Suprapubic skin (tissue), 3 donors: ENCODE data around the gene PIP5KL1.

ENCODE experiments used
- EP300 ChIP-seq: sonication (generic); formaldehyde crosslinking; IDR thresholded peaks from one replicate; pipeline ENCODE4 v1.6.1; 2017; ENCODE audit warnings: antibody characterized with exemption
- POLR2A ChIP-seq, 2 donors: fragments of 450-650 bp; IDR thresholded peaks; one replicate each; pipeline ENCODE4 v1.6.1; 2017; ENCODE audit warnings: antibody characterized with exemption in 2 of 2, mild to moderate bottlenecking in 2 of 2, moderate library complexity in 2 of 2
- TF ChIP-seq, protein P1 (sequence below), 2 donors: fragments of 200-600 bp in 1 of 2; fragments of 450-650 bp in 1 of 2; sonication (generic) in 1 of 2; IDR thresholded peaks; one replicate each; pipeline ENCODE4 v1.5.1; 2016 to 2019; ENCODE audit warnings: antibody characterized with exemption in 2 of 2, mild to moderate bottlenecking in 1 of 2, moderate library complexity in 1 of 2

DNA sequence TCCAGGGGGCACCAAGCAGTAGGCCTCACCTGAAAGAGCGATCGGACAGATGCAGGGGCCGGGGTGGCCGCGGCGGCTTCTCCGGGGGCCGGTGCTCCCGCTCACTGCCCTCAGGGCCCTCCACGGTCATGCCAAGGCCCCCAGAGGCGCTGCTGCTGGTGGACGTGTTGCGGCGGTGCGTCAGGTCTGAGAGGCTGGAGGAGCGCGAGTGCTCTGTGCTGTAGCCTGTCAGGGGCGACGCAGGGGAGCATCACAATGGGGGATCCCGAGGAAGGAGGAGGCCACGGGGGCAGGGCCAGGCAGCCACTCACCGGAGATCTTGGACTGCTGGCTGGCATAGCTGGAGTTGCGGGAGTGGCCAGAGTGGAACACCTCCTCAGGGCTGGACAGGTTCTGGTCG lies 14.8 kb upstream of the PIP5KL1 start:
- TF ChIP-seq, protein P1, sequence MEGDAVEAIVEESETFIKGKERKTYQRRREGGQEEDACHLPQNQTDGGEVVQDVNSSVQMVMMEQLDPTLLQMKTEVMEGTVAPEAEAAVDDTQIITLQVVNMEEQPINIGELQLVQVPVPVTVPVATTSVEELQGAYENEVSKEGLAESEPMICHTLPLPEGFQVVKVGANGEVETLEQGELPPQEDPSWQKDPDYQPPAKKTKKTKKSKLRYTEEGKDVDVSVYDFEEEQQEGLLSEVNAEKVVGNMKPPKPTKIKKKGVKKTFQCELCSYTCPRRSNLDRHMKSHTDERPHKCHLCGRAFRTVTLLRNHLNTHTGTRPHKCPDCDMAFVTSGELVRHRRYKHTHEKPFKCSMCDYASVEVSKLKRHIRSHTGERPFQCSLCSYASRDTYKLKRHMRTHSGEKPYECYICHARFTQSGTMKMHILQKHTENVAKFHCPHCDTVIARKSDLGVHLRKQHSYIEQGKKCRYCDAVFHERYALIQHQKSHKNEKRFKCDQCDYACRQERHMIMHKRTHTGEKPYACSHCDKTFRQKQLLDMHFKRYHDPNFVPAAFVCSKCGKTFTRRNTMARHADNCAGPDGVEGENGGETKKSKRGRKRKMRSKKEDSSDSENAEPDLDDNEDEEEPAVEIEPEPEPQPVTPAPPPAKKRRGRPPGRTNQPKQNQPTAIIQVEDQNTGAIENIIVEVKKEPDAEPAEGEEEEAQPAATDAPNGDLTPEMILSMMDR (IDR thresholded peaks at IDR 0.05), result no peak
- no peak for TF ChIP-seq POLR2A (IDR thresholded peaks at IDR 0.05)
- TF ChIP-seq EP300, result no peak
